C4-2B (cell line): ENCODE results near the gene PAK4.

Experiments used
- CTCF ChIP-seq: fragments of 450-650 bp; conservative IDR thresholded peaks from 2 replicates; pipeline ENCODE4 v1.5.1; 2017; ENCODE audit warnings: mild to moderate bottlenecking
- ZFX ChIP-seq: fragments of 450-650 bp; IDR thresholded peaks from 2 replicates; pipeline ENCODE4 v1.6.1; 2017

GRCh38 chr19:39196860-39197562 is 71.4 kb downstream of the PAK4 start, which contains the start of gene NCCRP1:
- TF ChIP-seq ZFX (no peak), CTCF (no peak)
